GM21529 (cell line): ENCODE results near the gene EFCAB9.

Experiments
- ATAC-seq: cut with Tn5 transposase; IDR thresholded peaks from one replicate; pipeline ENCODE4 v1.9.1; 2021; ENCODE audit not compliant: unreplicated experiment

The EFCAB9 gene

DNA sequence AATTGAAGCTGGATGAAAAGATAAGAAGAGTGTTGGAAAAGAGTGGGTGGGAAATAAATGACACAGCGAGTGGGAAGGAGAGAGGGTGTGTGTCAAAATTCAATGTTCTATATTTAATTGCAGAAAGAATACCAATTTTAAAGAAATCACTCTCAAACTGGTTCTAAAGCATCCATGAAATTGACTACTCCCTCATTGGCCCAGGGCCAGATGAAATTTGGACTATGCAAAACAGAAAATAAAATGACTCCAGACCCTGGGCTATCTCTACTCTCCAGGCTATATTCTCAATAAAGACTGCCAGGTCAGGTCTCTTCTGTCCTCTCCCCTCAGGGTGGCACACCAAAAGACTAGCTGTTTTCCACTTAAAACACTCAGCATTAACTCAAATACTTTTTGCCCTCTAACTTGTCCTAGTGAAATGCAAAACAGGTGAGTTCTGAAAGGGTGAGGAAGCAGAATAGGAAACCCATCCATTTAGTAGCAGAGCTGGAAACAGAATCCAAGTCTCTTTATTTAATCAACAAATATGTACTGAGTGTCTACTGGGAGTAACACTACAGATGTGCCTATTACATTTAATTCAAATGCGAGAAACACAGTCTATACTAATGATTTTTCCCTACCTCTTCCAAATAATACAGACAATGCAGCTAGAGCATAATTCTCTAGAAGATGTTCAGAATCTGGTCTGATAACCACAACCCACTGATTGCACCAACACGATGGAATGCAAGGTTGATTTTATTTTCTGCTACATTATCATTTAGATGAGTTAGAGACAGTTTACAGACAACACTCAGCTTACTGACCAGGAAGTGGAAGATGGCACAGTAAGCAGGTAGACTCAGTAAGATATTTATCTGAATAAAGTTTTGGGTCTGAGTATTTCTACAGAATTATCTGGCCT, 42.1 kb downstream of the EFCAB9 start:
- ATAC-seq: no peak

DNA sequence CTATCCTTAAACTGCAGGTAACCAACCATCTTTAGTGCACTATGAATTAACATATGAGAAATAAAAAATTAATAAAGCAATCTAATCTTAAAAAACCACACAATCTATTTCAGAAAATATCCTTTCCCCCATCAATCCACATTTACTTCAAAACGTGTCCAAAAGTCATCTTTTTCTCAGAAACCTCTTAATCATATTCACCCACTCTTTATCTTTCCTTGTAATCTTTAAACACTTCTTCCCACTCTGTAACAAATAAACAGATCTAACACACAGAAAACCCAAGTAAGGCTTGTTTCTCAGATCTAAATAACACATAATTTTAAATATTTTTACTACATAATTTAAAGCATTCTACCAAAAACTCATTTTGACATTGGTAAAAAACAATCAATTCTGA, 44.4 kb downstream of the EFCAB9 start:
- no peak for ATAC-seq

DNA sequence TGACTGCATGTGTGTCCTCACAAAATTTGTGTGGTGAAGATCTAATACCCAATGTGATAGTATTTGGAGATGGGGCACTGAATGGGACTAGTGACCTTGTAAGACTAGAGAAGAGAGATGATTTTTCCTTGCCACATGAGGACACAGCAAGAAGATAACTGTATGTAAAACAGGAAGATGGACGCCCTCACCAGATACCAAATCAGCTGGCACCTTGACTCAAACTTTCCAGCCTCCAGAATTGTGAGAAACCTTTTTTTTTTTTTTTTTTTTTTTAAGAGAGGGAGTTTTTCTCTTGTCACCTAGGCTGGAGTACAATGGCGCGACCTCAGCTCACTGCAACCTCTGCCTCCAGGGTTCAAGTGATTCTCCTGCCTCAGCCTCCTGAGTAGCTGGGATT, 49.3 kb downstream of the EFCAB9 start:
- ATAC-seq: no peak

DNA sequence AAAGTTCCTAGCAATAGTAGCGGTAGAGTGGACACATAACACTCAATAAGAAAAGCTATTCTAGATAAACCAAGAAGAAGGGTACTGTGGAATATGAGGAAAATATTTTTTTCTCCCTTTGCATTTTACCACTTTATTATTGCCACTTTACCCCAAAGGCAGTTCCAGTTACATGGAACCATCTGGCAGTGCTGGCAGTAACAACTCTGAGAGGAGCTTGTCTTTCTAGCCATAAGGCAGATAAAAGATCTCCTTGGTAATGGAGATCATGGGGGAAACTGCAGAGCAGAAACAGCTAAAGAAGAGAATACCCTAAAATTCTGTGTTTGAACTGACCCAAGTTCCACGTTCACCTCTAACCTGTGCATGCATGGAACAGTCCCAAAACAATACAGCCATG, 51.1 kb downstream of the EFCAB9 start:
- ATAC-seq: no peak

DNA sequence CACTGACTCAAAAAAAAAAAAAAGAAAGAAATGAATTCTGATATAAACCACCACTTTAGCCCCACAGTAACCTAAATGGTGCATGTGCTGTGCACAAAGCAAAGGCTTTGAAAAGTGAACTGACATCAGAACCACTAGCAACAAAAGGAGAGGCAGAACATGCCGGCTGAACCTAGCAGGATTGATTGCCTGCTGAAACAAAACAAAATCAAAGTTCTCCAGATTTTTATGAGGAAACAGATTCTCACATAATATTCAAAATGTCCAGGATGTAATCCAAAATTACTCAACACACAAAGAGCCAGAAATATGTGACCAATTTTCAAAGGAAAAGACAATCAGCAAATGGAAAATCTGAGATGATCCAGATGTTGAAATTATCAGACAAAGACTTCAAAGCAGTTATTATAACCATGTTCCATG, 51.7 kb downstream of the EFCAB9 start:
- no peak for ATAC-seq

DNA sequence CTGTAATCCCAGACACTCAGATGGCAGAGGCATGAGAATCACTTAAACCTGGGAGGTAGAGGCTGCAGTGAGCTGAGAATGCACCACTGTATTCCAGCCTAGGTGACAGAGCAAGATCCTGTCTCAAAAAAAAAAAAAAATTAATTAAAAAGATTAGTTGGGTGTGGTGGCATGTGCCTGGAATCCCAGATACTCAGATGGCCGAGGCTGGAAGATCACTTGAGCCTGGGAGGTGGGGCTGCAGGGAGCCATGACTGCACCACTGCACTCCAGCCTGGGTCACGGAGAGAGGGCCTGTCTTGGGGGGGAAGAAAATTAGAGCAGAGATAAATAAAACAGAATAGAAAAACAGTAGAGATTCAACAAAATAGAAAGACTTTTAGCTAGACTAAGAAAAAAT, 54.7 kb downstream of the EFCAB9 start:
- no peak for ATAC-seq

DNA sequence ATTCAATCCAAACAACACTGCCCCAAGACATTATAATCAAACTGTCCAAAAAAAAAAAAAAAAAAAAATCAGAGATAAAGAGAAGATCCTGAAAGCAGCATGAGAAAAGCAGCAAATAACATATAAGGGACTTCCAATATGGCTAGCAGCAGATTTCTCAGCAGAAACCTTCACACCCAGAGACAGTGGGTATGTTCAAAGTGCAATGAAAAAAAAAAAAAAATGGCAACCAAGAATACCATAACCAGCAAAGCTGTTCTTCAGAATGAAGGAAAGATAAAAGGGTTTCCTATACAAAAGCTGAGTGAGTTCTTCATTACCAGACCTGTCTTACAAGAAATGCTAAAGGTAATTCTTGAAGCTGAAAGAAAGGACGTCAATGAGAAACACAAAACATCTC, 57.4 kb downstream of the EFCAB9 start:
- ATAC-seq: no peak

DNA sequence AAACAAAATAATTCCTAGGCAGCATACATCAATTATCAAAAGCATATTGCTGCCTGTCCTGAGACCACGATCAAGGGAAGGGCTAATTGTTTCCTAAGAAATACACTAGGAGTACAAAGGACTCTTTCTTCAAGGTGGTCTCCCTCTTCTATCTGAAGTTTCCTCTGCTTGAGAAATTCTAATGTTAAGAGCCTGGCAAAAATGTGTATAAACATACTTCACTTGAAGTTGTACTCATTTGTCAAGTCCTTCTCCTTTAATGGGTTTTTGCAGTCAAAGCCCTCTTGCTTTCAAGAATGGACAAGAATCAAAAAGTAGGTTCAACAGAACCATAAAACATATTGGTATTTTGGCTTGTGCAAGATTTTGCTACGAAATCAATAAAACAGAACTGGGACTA, 58.5 kb downstream of the EFCAB9 start:
- no peak for ATAC-seq
